Endometrium (tissue), 2 donors: ENCODE data around the gene CSNK1A1L.

Experiments used
- FAIRE-seq: peaks from 2 replicates; lab custom pipeline; 2012; peaks lifted over from hg19 to GRCh38; lab: Jason Lieb, UNC
- donor health status: control.
- donor health status: control.

CSNK1A1L gene

DNA sequence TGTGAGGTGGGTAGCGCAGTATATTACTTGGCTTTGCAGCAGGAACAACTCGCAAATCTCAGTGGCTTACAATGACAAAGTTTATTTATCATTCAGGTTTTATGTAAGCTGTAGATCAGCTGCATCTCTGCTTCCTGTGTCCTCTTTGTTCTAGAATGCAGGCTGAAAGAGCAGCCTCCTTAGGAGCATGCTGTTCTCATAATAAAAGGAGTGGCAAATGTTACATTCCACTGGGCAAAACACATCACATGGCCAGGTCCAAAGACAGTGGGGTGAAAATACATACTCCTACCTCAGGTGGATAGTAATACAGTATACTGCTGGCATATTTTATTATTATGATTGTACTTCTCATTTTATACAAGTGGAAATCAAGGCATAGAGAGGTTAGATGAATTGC lies 1.2 kb upstream of the CSNK1A1L start:
- FAIRE-seq = no peak

DNA sequence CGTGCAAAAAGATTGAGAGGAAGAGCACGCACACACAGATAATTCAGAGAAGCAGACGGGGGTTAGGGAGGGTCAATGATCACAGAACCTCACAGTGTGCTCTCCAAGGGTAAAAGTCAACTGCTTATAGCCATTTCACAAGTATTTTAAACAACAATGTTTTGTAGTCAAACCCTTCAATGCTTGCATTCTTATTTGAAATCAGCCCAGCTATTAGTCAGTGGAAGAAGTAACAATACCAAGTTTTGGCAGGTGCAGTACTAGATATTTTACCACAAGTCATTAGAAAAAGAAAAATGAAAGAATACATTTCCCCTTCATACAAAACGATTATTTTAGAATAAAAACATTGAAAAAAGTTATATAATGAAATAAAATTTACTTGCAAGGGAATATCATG lies 2.6 kb downstream of the CSNK1A1L start:
- FAIRE-seq = no peak

DNA sequence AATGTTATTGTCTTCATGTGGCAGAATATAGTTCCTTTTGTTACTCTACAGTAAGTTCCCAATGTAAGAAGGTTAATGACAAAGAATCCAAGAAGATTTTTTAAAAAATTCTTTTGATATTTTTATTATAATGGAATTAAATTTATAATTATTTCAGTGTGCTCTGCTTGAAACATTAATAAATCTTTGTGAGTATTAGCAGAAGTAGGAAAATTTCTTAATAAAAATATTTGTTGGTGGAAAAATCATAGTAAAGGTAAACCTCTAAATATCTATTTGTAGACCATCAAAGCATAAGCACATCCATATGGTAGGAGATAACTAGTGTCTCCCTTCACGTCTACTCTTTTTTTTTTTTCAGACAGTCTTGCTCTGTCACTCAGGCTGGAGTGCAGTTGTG lies 4.3 kb downstream of the CSNK1A1L start:
- no peak for FAIRE-seq

DNA sequence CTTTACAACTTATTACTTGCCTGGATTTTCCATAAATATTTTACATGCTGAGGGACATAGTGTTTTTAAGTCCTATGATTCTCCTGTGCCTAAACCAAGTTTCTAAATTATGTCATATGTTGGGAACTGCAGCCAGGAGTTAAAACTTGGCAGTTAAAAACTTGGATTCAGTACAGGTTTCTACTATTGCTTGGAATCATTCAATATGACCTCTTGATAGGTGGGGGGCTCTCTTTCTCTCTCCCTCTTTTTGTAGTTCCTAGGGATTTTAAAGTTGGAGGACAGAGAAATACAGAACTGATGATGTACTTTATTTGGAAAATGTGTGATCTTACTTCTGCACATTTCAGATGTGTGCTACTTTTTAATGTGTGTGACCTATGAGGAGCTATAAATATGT lies 4.7 kb downstream of the CSNK1A1L start:
- peak; percentile 51 for FAIRE-seq

DNA sequence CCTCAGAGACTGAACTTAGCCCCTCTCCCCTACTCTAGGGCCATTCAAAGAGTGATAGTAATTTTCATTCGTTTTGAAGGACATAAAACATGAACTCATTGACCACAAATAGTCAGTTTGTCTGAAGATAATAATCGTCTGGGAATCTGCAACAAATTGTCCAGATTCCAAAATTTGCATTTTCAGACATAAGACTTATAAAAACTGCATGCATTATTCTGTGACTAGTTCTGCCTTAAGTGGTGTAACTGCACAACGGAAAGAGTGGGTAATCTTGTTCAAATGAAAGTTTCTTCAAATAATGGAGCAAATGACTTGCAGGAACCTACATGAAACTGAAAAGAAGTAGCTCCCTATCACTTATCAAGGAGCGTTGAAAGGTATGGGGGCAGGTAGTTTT lies 8.4 kb downstream of the CSNK1A1L start:
- FAIRE-seq = no peak

DNA sequence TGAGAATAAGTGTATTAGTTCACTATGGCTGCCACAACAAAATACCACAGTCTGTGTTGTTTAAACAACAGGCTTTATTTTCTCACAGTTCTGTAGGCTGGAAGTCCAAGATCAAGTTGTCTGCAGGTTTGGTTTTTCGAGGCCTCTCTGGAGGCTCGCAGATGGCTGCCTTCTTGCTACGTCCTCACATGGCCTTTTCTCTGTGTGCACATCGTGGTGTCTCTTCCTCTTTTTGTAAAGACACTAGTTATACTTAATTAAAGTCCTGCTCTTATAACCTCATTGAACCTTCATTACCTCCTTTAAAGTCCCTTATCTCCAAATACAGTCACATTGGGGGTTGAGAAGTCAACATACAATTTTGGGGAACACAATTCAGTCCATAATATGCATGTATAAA lies 10.6 kb downstream of the CSNK1A1L start:
- no peak for FAIRE-seq

DNA sequence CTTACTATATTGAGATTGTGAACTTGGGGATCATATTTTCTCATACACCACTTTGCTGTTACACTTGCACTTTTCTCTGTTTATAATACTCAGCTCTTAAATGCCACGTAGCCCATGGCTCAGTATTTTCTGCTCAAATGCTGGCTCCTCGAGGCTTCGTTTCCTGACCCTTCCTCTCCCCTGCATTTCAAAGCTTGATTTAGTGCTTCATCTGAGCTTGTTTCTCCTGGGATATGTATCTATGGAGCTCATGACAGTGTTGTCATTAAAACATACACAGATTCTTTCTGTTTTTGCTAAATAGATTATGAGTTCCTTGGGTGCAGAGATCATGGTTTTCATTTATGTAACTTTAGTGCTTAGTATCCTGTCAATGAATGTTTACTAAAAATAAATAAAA lies 11.4 kb downstream of the CSNK1A1L start:
- no peak for FAIRE-seq

DNA sequence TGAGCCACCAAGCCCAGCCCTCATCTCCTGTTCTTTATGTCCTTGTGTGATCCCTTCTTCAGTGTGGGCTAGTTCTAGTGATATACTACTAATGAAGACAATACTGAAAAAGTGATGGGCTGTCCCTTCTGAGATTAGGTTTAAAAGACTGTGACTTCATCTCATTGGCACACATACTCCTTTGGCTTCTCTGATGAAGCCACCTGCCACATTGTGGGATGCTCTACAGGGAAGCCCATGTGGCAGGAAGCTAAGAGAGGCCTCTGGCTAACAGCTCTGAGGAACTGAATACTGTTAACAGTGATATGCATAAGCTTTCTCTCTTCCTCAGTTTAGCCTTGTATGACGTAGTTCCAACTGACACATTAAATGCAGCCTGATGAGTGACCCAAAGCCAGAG lies 13.6 kb downstream of the CSNK1A1L start:
- FAIRE-seq = no peak

DNA sequence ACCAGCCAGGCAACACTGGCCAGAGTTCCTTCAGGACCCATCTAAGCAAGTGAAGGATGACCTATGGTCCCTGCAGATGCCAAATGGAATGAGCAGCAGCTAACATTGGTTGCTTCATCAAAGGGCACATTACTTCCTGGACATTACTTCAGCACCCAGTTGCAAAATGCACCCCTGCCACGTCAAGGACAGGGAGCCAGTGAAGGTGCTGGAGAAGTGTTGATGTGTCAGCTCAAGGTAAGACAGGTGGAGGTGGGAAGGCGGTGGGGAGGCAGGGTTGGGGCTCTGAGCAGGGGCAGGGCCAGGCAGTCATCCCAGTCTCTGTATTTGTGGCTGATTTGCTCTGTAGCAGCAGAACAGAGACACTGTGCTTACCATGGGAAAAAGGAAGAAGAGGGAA lies 14.6 kb downstream of the CSNK1A1L start:
- no peak for FAIRE-seq

DNA sequence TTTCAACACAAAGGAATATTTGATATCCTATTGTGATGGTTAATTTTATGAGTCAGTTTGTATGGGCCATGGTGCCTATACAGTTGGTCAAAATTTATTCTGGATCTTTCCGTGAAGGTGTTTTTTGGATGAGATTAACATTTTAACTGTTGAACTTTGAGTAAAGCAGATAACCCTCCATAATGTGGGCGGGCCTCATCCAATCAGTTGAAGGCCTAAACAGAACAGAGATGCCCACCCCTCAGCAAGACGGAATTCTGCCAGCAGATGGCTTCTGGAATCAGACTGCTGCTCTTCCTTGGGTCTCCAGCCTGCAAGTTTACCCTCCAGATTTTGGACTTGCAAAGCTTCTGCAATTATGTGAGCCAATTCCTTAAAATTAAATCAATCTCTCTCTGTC lies 16.0 kb downstream of the CSNK1A1L start:
- no peak for FAIRE-seq

DNA sequence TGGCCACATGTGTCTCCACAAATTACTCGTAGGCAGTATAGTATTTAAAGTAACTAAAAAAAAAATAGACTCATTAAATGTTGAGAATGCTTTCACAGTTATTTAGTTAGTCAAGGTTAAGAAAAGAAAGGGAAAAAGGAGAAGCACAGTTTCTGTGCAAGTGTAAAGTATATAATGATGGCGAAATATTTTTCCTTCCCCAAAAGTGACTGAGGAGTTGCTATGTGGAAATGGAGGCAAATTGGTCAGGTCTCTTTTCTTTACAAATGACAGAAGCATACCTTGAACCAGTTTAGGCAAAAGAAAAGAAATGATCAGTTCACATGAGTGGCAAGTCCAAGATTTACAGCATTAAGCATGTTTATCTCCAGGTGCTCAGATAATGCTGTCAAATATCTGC lies 18.0 kb downstream of the CSNK1A1L start:
- FAIRE-seq = no peak

DNA sequence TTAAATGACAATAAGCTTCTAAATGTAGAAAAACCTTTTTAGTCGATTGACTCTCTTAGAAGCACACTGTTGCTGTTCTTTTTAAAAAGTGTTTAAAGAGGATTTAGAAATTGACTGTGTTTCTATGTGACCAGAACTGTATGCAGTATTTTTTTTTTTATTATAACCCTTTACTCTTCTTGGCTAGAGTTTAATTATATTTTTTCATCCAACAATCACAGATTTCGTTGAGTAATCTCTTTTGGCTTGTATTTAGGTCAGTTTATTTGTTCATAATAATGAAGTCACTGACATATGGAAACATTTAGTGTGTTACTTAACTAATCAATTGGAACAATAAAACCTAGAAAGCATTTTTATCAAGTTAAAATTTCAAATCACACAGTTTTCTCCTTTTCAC lies 19.9 kb downstream of the CSNK1A1L start:
- FAIRE-seq = peak; percentile 58

DNA sequence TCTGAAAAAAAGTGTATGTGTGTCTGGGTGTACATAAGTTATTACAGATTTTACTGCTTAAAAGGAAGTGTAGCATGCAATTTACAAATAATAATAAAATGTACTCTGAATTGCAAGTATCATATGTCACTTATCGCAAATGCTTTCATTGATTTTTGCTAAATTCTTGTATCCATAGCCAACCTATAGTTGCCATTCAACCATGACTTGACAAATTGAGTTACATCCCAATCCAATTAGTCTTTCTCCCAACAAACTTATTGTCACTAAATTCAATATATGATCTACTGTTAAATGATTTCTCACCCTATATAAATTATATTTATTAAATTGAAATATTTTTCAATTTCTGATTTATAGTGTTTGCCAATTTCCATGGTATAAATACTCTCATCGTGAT lies 28.6 kb downstream of the CSNK1A1L start:
- FAIRE-seq = no peak

DNA sequence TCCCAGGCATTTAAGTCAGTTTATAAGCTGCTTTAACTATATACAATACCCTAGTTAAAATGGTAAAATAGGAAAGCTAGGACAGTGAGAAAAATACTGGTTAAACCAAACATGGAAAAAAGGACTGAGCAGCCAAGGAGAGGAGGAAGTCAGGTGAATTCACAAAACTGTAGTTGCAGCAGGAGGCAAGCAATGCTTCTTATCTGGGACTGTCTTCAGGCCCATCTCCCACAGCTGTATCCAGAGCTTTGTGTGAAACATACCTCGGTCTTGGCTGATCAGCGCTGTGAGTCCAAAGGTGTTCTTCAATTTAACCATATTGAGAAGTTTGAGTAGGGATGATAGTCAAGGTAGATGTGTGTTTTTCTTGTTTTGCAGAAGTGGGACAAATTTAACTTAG lies 30.3 kb downstream of the CSNK1A1L start:
- FAIRE-seq = no peak

DNA sequence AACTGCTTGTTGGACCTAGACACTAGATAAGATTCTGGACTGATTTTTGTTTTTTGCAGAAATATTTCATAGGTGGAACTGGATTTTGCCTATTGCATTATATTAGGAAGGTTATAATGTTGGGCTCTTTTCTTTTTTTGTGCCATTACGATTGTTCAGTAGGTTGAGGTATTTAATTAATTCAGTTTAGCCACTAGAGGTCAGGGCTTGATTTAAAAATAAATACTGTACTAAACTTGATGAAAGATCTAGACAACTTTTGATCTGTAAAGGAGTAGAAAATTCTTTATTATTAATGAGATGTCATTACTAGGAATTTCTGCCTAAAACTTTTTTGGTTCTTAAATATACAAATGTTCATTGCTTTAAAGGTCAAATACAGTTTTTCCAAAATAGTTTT lies 30.8 kb downstream of the CSNK1A1L start:
- peak; percentile 90 for FAIRE-seq

DNA sequence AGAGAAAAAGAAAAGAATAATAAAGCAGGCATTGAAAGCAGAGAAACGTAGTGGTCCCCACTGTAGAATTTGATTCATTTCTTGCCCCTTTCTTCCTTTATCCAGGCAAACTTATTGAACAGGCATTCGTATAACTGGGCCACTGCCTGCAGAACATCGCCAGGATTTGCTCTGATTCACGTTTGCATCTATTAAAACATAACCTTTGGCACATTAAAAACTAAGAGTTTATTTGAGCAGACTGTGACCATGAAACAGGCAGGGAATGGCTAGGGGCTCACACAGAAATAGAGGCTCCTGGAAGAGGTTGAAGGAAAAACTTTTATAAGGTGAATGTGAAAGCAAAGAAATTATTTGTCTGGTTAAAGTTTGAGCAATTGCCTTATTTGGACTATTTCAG lies 33.4 kb downstream of the CSNK1A1L start:
- no peak for FAIRE-seq

DNA sequence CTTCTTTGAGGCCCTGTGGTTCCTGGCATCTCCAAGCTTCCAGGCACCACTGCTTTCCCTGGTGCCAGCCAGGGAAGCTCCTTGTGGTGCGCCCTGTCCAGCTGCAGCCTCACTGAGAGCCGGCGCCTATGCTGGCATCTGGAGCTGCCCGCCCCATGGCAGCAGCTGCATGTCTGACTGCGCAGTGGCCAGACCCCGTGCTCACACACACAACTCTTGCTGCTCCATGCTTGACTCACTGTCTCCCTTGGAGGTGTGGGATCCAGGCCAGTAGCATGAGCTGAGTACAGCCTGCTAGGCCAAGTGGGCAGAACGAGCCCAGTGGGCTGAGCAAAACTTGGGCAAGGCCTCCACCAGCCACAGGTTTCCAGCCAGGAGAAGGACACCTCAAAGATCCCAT lies 34.5 kb downstream of the CSNK1A1L start:
- FAIRE-seq = no peak

DNA sequence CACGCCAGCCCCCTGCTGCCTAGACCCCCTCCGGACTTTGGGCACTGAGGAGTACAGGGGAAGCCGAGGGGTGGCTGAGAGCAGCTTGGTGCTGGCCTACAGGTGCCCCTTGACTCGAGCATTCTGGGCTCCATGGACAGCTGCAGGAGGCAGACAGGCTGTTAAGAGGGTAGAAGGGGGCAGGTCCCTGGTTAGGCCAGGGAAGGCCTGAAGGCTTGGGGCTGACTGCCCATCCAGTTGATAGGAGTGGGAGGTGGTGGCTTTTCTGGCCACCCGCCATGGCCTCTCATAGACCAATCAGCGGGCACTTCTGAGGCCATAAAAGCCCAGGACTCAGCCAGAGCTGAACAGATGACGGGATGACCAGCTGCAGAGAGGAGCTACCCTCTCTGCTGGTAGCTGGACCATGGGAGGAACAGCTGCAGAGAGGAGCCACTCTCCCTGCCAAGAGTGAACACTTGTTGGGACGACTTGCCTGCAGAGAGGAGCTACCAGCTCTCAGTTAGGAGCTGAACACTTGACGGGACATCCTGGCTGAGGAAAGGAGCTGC lies 35.2 kb downstream of the CSNK1A1L start:
- no peak for FAIRE-seq

DNA sequence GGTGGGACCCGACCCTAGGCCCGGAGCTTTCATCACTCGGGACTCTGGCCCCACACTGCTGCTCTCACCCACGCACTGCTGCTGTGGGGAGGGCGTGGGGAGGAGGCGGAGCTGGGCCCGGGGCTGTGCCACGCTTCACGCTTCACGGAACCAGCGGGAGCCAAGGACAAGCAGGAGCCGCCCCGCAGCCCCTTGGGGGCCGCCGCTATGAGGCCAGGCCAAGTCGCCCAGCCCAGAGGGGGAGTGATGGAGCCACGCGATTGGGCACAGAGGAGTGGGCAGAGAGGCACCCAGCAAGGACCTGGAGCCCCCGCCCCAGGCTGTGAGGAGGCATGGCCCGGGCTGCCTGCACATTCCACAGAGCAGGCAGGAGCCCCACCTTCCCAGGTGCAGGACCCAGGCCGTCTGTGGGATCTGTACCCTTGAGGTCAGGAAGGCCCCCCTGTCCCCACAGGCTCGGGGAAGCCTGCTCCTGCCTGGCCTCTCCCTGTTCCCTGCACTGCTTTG lies 35.8 kb downstream of the CSNK1A1L start:
- no peak for FAIRE-seq

DNA sequence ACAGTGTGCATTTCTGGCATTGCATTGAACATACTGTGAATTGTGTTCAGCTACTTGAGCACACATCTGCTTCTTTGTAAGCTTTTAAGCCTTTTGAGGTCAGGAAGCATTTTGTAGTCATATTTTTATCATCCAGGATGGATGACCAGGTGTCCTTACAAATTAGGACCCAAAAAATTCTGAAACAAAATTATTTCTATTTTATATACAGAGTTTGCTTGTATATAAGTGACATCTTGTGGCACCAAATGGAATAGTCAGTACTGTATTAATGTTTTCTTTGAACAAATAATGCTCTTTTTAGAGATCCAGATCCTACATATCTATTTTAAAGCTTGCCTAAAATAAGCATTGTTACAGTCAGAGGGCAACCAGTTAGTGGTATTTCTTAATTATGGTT lies 36.5 kb downstream of the CSNK1A1L start:
- no peak for FAIRE-seq

DNA sequence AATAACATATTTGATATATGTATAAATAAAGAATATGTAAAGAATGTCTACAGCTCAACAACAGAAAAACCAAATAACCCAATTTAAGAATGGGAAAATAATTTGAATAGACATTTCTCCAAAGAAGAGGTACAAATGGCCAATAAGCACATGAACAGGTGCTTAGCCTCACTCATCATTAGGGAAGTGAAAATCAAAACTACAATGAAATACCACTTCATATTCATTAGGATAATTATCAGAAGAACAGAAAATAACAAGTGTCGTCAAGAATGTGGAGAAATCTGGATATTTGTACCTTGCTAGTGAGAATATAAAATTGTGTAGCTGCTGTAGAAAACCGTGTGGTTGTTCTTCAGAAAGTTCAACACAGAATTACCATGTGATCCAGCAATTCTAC lies 37.6 kb downstream of the CSNK1A1L start:
- FAIRE-seq = no peak

DNA sequence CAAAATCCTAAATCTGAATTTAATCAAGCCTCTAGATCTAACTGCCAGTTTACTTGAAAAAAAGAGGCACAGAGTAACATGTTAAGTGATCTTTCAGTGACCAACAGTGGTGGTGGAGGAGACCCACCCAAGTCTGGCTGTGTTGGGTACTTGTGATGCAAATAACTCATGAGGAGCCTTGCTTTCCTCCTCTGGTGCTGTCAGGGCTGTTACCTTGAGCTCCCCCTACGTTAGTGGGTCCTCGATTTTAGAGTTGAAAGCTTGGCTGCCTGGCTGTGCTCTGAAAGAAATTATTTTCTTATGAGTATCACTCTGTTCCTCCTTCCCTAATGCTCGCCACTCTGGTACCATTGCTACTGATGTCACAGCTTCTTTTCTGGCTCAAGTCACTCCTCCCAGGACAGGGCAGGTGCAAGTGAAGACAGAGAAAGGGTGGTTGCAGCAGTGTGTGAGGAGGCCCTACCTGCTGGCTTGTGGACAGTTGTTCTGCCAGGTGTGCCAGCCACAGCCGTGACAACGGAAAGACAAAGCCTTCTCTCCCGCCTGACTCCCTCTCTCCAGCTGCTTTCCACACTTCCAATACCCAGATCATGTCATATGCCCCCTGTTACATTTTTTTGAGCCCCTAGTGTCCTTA lies 39.5 kb downstream of the CSNK1A1L start:
- no peak for FAIRE-seq

DNA sequence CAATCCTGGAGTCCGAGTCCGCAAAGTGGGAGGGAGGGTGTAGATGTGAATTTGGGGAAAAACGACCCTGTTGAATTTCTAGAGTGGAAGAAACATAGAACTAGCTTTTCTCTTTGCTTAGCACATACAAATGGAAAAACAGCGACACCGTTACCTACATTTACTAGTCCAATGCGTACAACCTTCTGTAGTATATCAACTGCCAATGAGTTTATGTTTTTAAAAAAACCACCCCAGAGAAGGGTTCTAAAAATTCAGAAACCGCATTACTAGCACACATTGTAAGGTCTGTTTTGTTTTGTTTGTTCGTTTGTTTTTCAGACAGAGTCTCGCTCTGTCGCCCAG lies 45.6 kb downstream of the CSNK1A1L start:
- no peak for FAIRE-seq
